ENCODE results near the gene EDDM13.

GRCh38 chr19:56273563-56274117 is 1.1 kb downstream of the EDDM13 start:
- TF ChIP-seq CTCF (IDR thresholded peaks at IDR 0.05; ENCODE audit: low read length), result no peak
- TF ChIP-seq EZH2phosphoT487 (IDR thresholded peaks at IDR 0.05; ENCODE audit: low read length), result no peak

Data from MM.1S (cell line).